ENCODE data around the gene NPAT. TPM values are rescaled to one million over a fixed set of nuclear protein-coding genes. Genes with fewer than 3 reads are reported as not detected.
"Not testable (repeated sequence)": the region's sequence is repeated elsewhere in the genome, so short reads cannot be mapped to it uniquely, and the experiment has no call there.

Gene NPAT
- total and polyA plus RNA-seq, 2 of the 4 experiments (the other 2 are of a cell fraction): 3.1 to 10.6 TPM

- Histone ChIP-seq H3K23ac (ENCODE audit: low read depth, low read length) (no peak overlapping the region), H3K36me3 (ENCODE audit: control insufficient read depth, insufficient read depth, low read length) (peaks cover 11% of the 10 kb centered on the region), H2BK120ac (ENCODE audit: low read depth, low read length) (no peak overlapping the region), H3K9me3 (ENCODE audit: control insufficient read depth, insufficient read depth, low read length) (no peaks in the 10 kb centered on the region), H3K4me3 (ENCODE audit: insufficient read depth, low read depth, low read length) (no peak overlapping the region), H3K18ac (ENCODE audit: low read depth, low read length) (no peak overlapping the region), H2AK5ac (ENCODE audit: low read depth, low read length) (no peak overlapping the region), H2BK5ac (ENCODE audit: low read depth, low read length, poor library complexity, severe bottlenecking) (no peak overlapping the region), H3K9me1 (ENCODE audit: insufficient read depth, low read length) (no peaks in the 10 kb centered on the region), H3K4me2 (ENCODE audit: low read depth, low read length) (no peak overlapping the region), H4K20me1 (ENCODE audit: insufficient read depth, low read length) (no peaks in the 10 kb centered on the region), H2AFZ (replicated peaks; ENCODE audit: low read length, poor library complexity) (no peak overlapping the region), H3K4me1 (ENCODE audit: control insufficient read depth, insufficient read depth, low read length) (no peaks in the 10 kb centered on the region), H3K56ac (ENCODE audit: extremely low read depth, insufficient read depth, low read length) (no peak overlapping the region), H2BK15ac (ENCODE audit: low read depth, low read length) (no peak overlapping the region), H2AK9ac (replicated peaks; ENCODE audit: low read depth, low read length, poor library complexity) (no peak overlapping the region), H3K27me3 (ENCODE audit: control insufficient read depth, insufficient read depth, low read length) (no peaks in the 10 kb centered on the region), H4K5ac (ENCODE audit: low read depth, low read length) (no peak overlapping the region), H3K79me1 (ENCODE audit: low read depth in 1 of 2, low read length in 2 of 2) (peaks cover 0 to 4% of the 10 kb centered on the region in 2 experiments; a peak in 1 of 4 replicates), H3K27ac (ENCODE audit: insufficient read depth, low read length) (no peak overlapping the region), H4K91ac (ENCODE audit: insufficient read depth, low read depth, low read length) (no peak overlapping the region), H3K14ac (replicated peaks; ENCODE audit: low read depth, low read length) (no peak overlapping the region), H2BK20ac (ENCODE audit: low read depth, low read length) (no peak overlapping the region), H3K9ac (ENCODE audit: low read depth, low read length) (no peak overlapping the region), H3K4ac (ENCODE audit: low read depth, low read length) (no peak overlapping the region), H4K8ac (ENCODE audit: low read depth in 2 of 2, low read length in 2 of 2) (no peak overlapping the region)
- in situ Hi-C loops (cut with MboI; ENCODE audit: low sequenced_read_pairs): no loop called here
- POLR2A ChIA-PET (ENCODE audit: unreplicated experiment): no interaction called here
- dilution Hi-C loops (cut with HindIII; ENCODE audit: low sequenced_read_pairs, unreplicated experiment): no loop called here
- no peak for TF ChIP-seq MXI1 (IDR thresholded peaks at IDR 0.05; ENCODE audit: borderline replicate concordance, low read depth, low read length)
- no peak for TF ChIP-seq MAZ (IDR thresholded peaks at IDR 0.05; ENCODE audit: borderline replicate concordance, low read depth, low read length)
- no peak for TF ChIP-seq FOS (IDR thresholded peaks at IDR 0.05; ENCODE audit: low read depth, low read length)
- TF ChIP-seq CHD1 (IDR thresholded peaks at IDR 0.05; ENCODE audit: low read depth, low read length): no peak
- no peak for TF ChIP-seq MAFK (IDR thresholded peaks at IDR 0.05; ENCODE audit: low read depth, low read length)
- no peak for TF ChIP-seq RCOR1 (IDR thresholded peaks at IDR 0.05; ENCODE audit: insufficient replicate concordance, low read length)
- no peak for DNase-seq
- ATAC-seq (ENCODE audit: low read depth): no peak
- intact Hi-C loops (cut with micrococcal nuclease): no loop called here
- BruUV-seq (replicated peaks): no TSS peak
- CTCF ChIA-PET: no interaction called here
Observed at GRCh38 chr11:108167624-108168023, 54.8 kb downstream of the NPAT start.

DNA sequence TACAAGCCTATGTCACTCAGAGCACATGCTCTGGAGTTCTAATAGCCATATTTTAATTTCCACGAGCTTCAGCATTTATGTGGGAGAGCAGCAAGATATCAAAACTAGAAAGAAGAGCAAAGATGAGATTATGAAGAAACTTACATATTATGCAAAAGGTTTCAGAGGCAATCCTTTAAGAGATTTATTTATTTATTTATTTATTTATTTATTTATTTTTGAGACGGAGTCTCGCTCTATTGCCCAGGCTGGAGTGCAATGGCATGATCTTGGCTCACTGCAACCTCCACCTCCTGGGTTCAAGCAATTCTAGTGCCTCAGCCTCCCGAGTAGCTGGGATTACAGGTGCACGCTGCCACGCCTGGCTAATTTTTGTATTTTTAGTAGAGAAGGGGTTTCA is 59.6 kb downstream of the NPAT start:
- H2BK20ac ChIP-seq (ENCODE audit: low read depth, low read length); POLR2A ChIA-PET (ENCODE audit: unreplicated experiment); H3K4ac ChIP-seq (ENCODE audit: low read depth, low read length); in situ Hi-C loops (cut with MboI; ENCODE audit: low sequenced_read_pairs); H3K27me3 ChIP-seq (ENCODE audit: control insufficient read depth, insufficient read depth, low read length); BruUV-seq (replicated peaks); H3K9ac ChIP-seq (ENCODE audit: low read depth, low read length); ATAC-seq (ENCODE audit: low read depth); H2BK15ac ChIP-seq (ENCODE audit: low read depth, low read length); DNase-seq; H2AK5ac ChIP-seq (ENCODE audit: low read depth, low read length); H4K20me1 ChIP-seq (ENCODE audit: insufficient read depth, low read length); H3K4me3 ChIP-seq (ENCODE audit: insufficient read depth, low read depth, low read length); H2AFZ ChIP-seq (replicated peaks; ENCODE audit: low read length, poor library complexity); H3K79me1 ChIP-seq (ENCODE audit: low read depth in 1 of 2, low read length in 2 of 2); intact Hi-C loops (cut with micrococcal nuclease); H4K91ac ChIP-seq (ENCODE audit: insufficient read depth, low read depth, low read length); H3K14ac ChIP-seq (replicated peaks; ENCODE audit: low read depth, low read length); H3K18ac ChIP-seq (ENCODE audit: low read depth, low read length); H3K27ac ChIP-seq (ENCODE audit: insufficient read depth, low read length); H2BK5ac ChIP-seq (ENCODE audit: low read depth, low read length, poor library complexity, severe bottlenecking); H3K9me1 ChIP-seq (ENCODE audit: insufficient read depth, low read length); H4K8ac ChIP-seq (ENCODE audit: low read depth in 2 of 2, low read length in 2 of 2); H3K56ac ChIP-seq (ENCODE audit: extremely low read depth, insufficient read depth, low read length); H3K23ac ChIP-seq (ENCODE audit: low read depth, low read length); H3K4me1 ChIP-seq (ENCODE audit: control insufficient read depth, insufficient read depth, low read length); CTCF ChIA-PET; H2AK9ac ChIP-seq (replicated peaks; ENCODE audit: low read depth, low read length, poor library complexity); H4K5ac ChIP-seq (ENCODE audit: low read depth, low read length); H3K9me3 ChIP-seq (ENCODE audit: control insufficient read depth, insufficient read depth, low read length); H3K4me2 ChIP-seq (ENCODE audit: low read depth, low read length); H2BK120ac ChIP-seq (ENCODE audit: low read depth, low read length); dilution Hi-C loops (cut with HindIII; ENCODE audit: low sequenced_read_pairs, unreplicated experiment): not testable (repeated sequence)
- WGBS, 2 experiments (ENCODE audit: extremely low coverage in 2 of 2, insufficient read length in 1 of 2): no CpG with 5 or more reads among the region's 6 CpGs
- H3K36me3 ChIP-seq (ENCODE audit: control insufficient read depth, insufficient read depth, low read length): peaks cover 14% of the 10 kb centered on the region
